GM23338 (cell line): ENCODE data around the gene TUB. TPM values are rescaled to one million over a fixed set of nuclear protein-coding genes. Genes with fewer than 3 reads are reported as not detected.
A peak's percentile ranks its signal among the peaks of the same experiment; 100 is the strongest.

Source experiments
- ATAC-seq: fragments of 200-7000 bp; cut with Tn5 transposase; 3 replicates; pipeline ENCODE4 v1.9.1; 2020
- DNase-seq: peaks from one replicate; pipeline ENCODE4 v3.0.0-alpha.2; 2015; ENCODE audit warnings: low spot score
- H2AFZ ChIP-seq: fragments of 200-600 bp; sonication (generic); 2 replicates; pipeline ENCODE4 v1.8.0; 2016; ENCODE audit warnings: antibody characterized with exemption, mild to moderate bottlenecking, moderate library complexity
- H3F3A ChIP-seq: fragments of 200-600 bp; sonication (generic); replicated peaks from 2 replicates; pipeline ENCODE4 v1.8.0; 2017; ENCODE audit warnings: antibody characterized with exemption, mixed run types, low read depth
- H3K27ac ChIP-seq: fragments of 200-600 bp; sonication (generic); 2 replicates; pipeline ENCODE4 v1.6.1; 2016; ENCODE audit warnings: low read depth
- H3K27me3 ChIP-seq: fragments of 200-600 bp; sonication (generic); 2 replicates; pipeline ENCODE4 v1.8.0; 2016; ENCODE audit warnings: mild to moderate bottlenecking, mixed run types, moderate library complexity; ENCODE audit not compliant: insufficient read depth
- H3K36me3 ChIP-seq: fragments of 200-600 bp; sonication (generic); 2 replicates; pipeline ENCODE4 v1.8.0; 2016; ENCODE audit warnings: mild to moderate bottlenecking; ENCODE audit not compliant: insufficient read depth
- H3K4me1 ChIP-seq: fragments of 200-600 bp; sonication (generic); 2 replicates; pipeline ENCODE4 v1.8.0; 2016; ENCODE audit warnings: mild to moderate bottlenecking, moderate library complexity; ENCODE audit not compliant: insufficient read depth
- H3K4me2 ChIP-seq: fragments of 200-600 bp; sonication (generic); 2 replicates; pipeline ENCODE4 v1.7.1; 2017; ENCODE audit warnings: mixed run types
- H3K4me3 ChIP-seq: fragments of 200-600 bp; sonication (generic); 2 replicates; pipeline ENCODE4 v1.6.1; 2016; ENCODE audit warnings: mixed run types
- H3K79me2 ChIP-seq: fragments of 200-600 bp; sonication (generic); replicated peaks from 2 replicates; pipeline ENCODE4 v1.8.0; 2017; ENCODE audit warnings: mild to moderate bottlenecking; ENCODE audit not compliant: insufficient read depth
- H3K9me2 ChIP-seq: fragments of 200-600 bp; sonication (generic); 2 replicates; pipeline ENCODE4 v1.8.0; 2017; ENCODE audit not compliant: insufficient read depth
- H4K20me1 ChIP-seq: fragments of 200-600 bp; sonication (generic); replicated peaks from 2 replicates; pipeline ENCODE4 v1.8.0; 2017; ENCODE audit warnings: mild to moderate bottlenecking; ENCODE audit not compliant: insufficient read depth
- H3K27ac Mint-ChIP-seq: 2 replicates; pipeline ENCODE4 v1.8.0; 2020; ENCODE audit warnings: inconsistent platforms, mild to moderate bottlenecking, moderate library complexity, mixed read lengths
- H3K27me3 Mint-ChIP-seq: 3 replicates; pipeline ENCODE4 v1.8.0; 2022; ENCODE audit warnings: low read depth, mild to moderate bottlenecking, moderate library complexity, mixed read lengths, inconsistent platforms; ENCODE audit not compliant: insufficient read depth, poor library complexity
- H3K36me3 Mint-ChIP-seq: 3 replicates; pipeline ENCODE4 v1.8.0; 2021; ENCODE audit warnings: low read depth, mild to moderate bottlenecking, inconsistent platforms, moderate library complexity, mixed read lengths
- H3K4me1 Mint-ChIP-seq: 3 replicates; pipeline ENCODE4 v1.8.0; 2020; ENCODE audit warnings: mild to moderate bottlenecking, inconsistent platforms, mixed read lengths
- H3K4me3 Mint-ChIP-seq: 3 replicates; pipeline ENCODE4 v1.8.0; 2021; ENCODE audit warnings: moderate library complexity, mild to moderate bottlenecking, inconsistent platforms, mixed read lengths
- H3K9me3 Mint-ChIP-seq: 3 replicates; pipeline ENCODE4 v1.8.0; 2020; ENCODE audit warnings: moderate library complexity, mild to moderate bottlenecking, inconsistent platforms, mixed read lengths
- CREB1 ChIP-seq: fragments of 250-450 bp; sonication (Bioruptor Pico); IDR thresholded peaks from 2 replicates; pipeline ENCODE4 v1.5.0; 2020; ENCODE audit warnings: low read depth, mild to moderate bottlenecking, moderate library complexity
- ETS1 ChIP-seq: IDR thresholded peaks from 2 replicates; pipeline ENCODE4 v1.6.1; 2016; ENCODE audit warnings: antibody characterized with exemption
- EZH2phosphoT487 ChIP-seq: fragments of 200-600 bp; sonication (generic); IDR thresholded peaks from one replicate; pipeline ENCODE4 v1.8.1; 2018; ENCODE audit warnings: antibody characterized with exemption; ENCODE audit not compliant: unreplicated experiment
- NANOG ChIP-seq: IDR thresholded peaks from 2 replicates; pipeline ENCODE4 v1.6.1; 2016; ENCODE audit warnings: antibody characterized with exemption, borderline replicate concordance
- STAT1 ChIP-seq: IDR thresholded peaks from one replicate; pipeline ENCODE4 v1.6.1; 2016; ENCODE audit warnings: antibody characterized with exemption; ENCODE audit not compliant: unreplicated experiment
- ZNF331 ChIP-seq: fragments of 250-450 bp; sonication (Bioruptor Pico); IDR thresholded peaks from 2 replicates; pipeline ENCODE4 v1.5.0; 2020; ENCODE audit warnings: low read depth, mild to moderate bottlenecking, moderate library complexity
- polyA plus RNA-seq: library from polyadenylated mRNA; unstranded; fragments of >200 nt; fragmentation: Nextera tagmentation; extraction: Ambion mirVana; gene quantifications from 2 replicates; pipeline ENCODE4 v1.2.1, GENCODE V29; 2016
- total RNA-seq: library from RNA; depleted of rRNA; stranded (reverse); fragments of >200 nt; shearing (Covaris generic); gene quantifications from 2 replicates; pipeline ENCODE4 v1.2.3, GENCODE V29; 2014
- TF ChIP-seq, protein P1 (sequence below): IDR thresholded peaks from one replicate; pipeline ENCODE4 v1.6.1; 2018; ENCODE audit warnings: antibody characterized with exemption; ENCODE audit not compliant: unreplicated experiment

The TUB gene
- total and polyA plus RNA-seq, 2 experiments from 2014 or later: 5.5 to 30.4 TPM

DNA sequence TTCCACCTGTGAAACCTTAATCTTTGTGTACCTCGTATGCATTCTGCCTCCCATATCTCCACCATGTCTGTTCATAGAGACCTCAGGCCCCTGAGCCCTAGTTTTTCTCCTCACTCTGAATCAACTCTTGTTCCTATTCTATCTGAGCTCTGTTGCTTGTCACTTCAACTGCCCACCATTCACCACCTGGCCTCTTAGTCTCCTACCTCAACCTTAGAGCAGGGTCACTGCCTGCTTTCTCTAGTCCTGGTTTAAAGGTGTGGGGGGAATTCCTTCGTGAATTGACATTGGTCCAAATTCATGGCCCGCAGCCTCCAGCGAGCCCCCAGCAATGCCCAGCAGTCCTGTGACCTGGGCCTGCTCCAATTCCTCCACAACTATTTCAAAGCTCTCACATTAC is 39.4 kb upstream of the TUB start:
- H3K9me3 Mint-ChIP-seq: no peaks in the 10 kb centered on the region
- no peaks in the 10 kb centered on the region for H3F3A ChIP-seq
- H4K20me1 ChIP-seq: no peaks in the 10 kb centered on the region
- no peaks in the 10 kb centered on the region for H3K27me3 ChIP-seq
- no peaks in the 10 kb centered on the region for H3K9me2 ChIP-seq
- no peak overlapping the region for H3K4me3 ChIP-seq
- no peak for DNase-seq
- TF ChIP-seq CREB1 (CRISPR knock-in tag): no peak
- no peak overlapping the region for H3K4me3 Mint-ChIP-seq
- ATAC-seq: no peak
- H3K36me3 ChIP-seq: no peaks in the 10 kb centered on the region
- no peaks in the 10 kb centered on the region for H3K27me3 Mint-ChIP-seq
- H3K27ac Mint-ChIP-seq: no peak overlapping the region
- no peak overlapping the region for H3K27ac ChIP-seq
- H3K4me1 Mint-ChIP-seq: no peaks in the 10 kb centered on the region; the same call in 1 of the 3 replicates
- no peaks in the 10 kb centered on the region for H3K79me2 ChIP-seq
- no peak overlapping the region for H3K4me2 ChIP-seq
- H3K4me1 ChIP-seq: no peaks in the 10 kb centered on the region
- H3K36me3 Mint-ChIP-seq: no peaks in the 10 kb centered on the region
- H2AFZ ChIP-seq: no peak overlapping the region

GRCh38 chr11:8043756-8044155 is 37.3 kb upstream of the TUB start:
- Histone ChIP-seq H3K4me3 (no peak overlapping the region), H3K4me1 (no peaks in the 10 kb centered on the region), H4K20me1 (no peaks in the 10 kb centered on the region), H3K27me3 (no peaks in the 10 kb centered on the region), H3K27ac (no peak overlapping the region), H3K9me2 (no peaks in the 10 kb centered on the region), H3K4me2 (no peak overlapping the region), H3F3A (no peaks in the 10 kb centered on the region), H3K79me2 (no peaks in the 10 kb centered on the region), H2AFZ (no peak overlapping the region), H3K36me3 (no peaks in the 10 kb centered on the region)
- ATAC-seq (no peak), DNase-seq (no peak)
- no peak overlapping the region for H3K4me3 Mint-ChIP-seq
- H3K27me3 Mint-ChIP-seq: no peaks in the 10 kb centered on the region
- no peaks in the 10 kb centered on the region for H3K36me3 Mint-ChIP-seq
- H3K4me1 Mint-ChIP-seq: no peaks in the 10 kb centered on the region; the same call in 1 of the 3 replicates
- TF ChIP-seq STAT1 (no peak), NANOG (no peak), ETS1 (no peak), ZNF331 (CRISPR knock-in tag) (no peak)
- TF ChIP-seq, protein P1, sequence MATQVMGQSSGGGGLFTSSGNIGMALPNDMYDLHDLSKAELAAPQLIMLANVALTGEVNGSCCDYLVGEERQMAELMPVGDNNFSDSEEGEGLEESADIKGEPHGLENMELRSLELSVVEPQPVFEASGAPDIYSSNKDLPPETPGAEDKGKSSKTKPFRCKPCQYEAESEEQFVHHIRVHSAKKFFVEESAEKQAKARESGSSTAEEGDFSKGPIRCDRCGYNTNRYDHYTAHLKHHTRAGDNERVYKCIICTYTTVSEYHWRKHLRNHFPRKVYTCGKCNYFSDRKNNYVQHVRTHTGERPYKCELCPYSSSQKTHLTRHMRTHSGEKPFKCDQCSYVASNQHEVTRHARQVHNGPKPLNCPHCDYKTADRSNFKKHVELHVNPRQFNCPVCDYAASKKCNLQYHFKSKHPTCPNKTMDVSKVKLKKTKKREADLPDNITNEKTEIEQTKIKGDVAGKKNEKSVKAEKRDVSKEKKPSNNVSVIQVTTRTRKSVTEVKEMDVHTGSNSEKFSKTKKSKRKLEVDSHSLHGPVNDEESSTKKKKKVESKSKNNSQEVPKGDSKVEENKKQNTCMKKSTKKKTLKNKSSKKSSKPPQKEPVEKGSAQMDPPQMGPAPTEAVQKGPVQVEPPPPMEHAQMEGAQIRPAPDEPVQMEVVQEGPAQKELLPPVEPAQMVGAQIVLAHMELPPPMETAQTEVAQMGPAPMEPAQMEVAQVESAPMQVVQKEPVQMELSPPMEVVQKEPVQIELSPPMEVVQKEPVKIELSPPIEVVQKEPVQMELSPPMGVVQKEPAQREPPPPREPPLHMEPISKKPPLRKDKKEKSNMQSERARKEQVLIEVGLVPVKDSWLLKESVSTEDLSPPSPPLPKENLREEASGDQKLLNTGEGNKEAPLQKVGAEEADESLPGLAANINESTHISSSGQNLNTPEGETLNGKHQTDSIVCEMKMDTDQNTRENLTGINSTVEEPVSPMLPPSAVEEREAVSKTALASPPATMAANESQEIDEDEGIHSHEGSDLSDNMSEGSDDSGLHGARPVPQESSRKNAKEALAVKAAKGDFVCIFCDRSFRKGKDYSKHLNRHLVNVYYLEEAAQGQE: no peak
- no peak overlapping the region for H3K27ac Mint-ChIP-seq
- no peaks in the 10 kb centered on the region for H3K9me3 Mint-ChIP-seq

DNA sequence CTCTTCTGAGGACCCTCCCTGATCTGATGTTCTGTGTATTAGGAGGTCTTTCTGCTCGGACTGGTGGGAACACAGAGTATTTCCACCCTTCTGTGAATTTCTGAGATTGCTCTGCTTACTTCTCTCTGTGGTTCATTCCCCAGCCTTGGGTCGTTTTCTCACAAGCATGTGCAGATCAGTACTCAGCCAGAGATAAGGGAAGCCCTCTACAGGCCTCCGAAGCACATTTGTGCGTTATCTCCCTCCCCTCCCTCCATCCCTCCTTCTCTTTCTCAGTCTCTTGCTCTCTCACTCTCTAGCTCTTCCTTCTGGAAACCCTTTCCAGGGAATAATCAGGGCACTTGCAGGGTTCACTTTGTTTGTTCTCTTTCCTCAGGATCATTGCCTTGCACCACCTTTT is 35.2 kb upstream of the TUB start:
- peak overlapping the region; percentile 87 for H2AFZ ChIP-seq
- no peaks in the 10 kb centered on the region for H3K36me3 ChIP-seq
- H3K4me3 Mint-ChIP-seq: no peak overlapping the region
- TF ChIP-seq EZH2phosphoT487 (no peak), STAT1 (no peak)

More for the DNA sequence above, 35.2 kb upstream of the TUB start:
- no peak overlapping the region for H3K4me2 ChIP-seq
- ATAC-seq (peak; percentile 64), DNase-seq (no peak)
- no peaks in the 10 kb centered on the region for H3K79me2 ChIP-seq
- no peaks in the 10 kb centered on the region; the same call in 2 of the 3 replicates for H3K4me1 Mint-ChIP-seq
- no peaks in the 10 kb centered on the region for H3K27me3 ChIP-seq
- H3K4me3 ChIP-seq: no peak overlapping the region
- no peak overlapping the region for H3K27ac Mint-ChIP-seq
- no peaks in the 10 kb centered on the region for H3K36me3 Mint-ChIP-seq
- H3F3A ChIP-seq: no peaks in the 10 kb centered on the region
- H3K27me3 Mint-ChIP-seq: no peaks in the 10 kb centered on the region
- no peaks in the 10 kb centered on the region for H4K20me1 ChIP-seq
- no peaks in the 10 kb centered on the region for H3K9me3 Mint-ChIP-seq
- H3K4me1 ChIP-seq: no peaks in the 10 kb centered on the region
- no peak overlapping the region for H3K27ac ChIP-seq
- no peaks in the 10 kb centered on the region for H3K9me2 ChIP-seq
